Glutamatergic neuron (in vitro differentiated cells): ENCODE results near the gene BET1. TPM values are rescaled to one million over a fixed set of nuclear protein-coding genes. Genes with fewer than 3 reads are reported as not detected.
"Not testable (repeated sequence)": the region's sequence is repeated elsewhere in the genome, so short reads cannot be mapped to it uniquely, and the experiment has no call there.

ENCODE experiments used
- DNase-seq: peaks from one replicate; pipeline ENCODE4 v3.0.0; 2022
- H3K27ac Mint-ChIP-seq: one replicate; pipeline ENCODE4 v1.8.0; 2020; ENCODE audit warnings: mild to moderate bottlenecking, mixed read lengths, inconsistent platforms; ENCODE audit not compliant: unreplicated experiment
- H3K27me3 Mint-ChIP-seq: one replicate; pipeline ENCODE4 v1.8.0; 2020; ENCODE audit warnings: mild to moderate bottlenecking, moderate library complexity, mixed read lengths, inconsistent platforms; ENCODE audit not compliant: unreplicated experiment
- H3K36me3 Mint-ChIP-seq: one replicate; pipeline ENCODE4 v1.8.0; 2020; ENCODE audit warnings: mild to moderate bottlenecking, mixed read lengths, inconsistent platforms; ENCODE audit not compliant: unreplicated experiment
- H3K4me1 Mint-ChIP-seq: one replicate; pipeline ENCODE4 v1.8.0; 2020; ENCODE audit warnings: mild to moderate bottlenecking, low read depth, mixed read lengths, inconsistent platforms; ENCODE audit not compliant: unreplicated experiment
- H3K4me3 Mint-ChIP-seq: one replicate; pipeline ENCODE4 v1.8.0; 2020; ENCODE audit warnings: mild to moderate bottlenecking, mixed read lengths, inconsistent platforms; ENCODE audit not compliant: unreplicated experiment
- H3K9me3 Mint-ChIP-seq: one replicate; pipeline ENCODE4 v1.8.0; 2020; ENCODE audit warnings: mild to moderate bottlenecking, moderate library complexity, mixed read lengths, inconsistent platforms; ENCODE audit not compliant: unreplicated experiment
- total RNA-seq: library from RNA; stranded (reverse); fragmentation: NEBNext Ultra II Directional; extraction: Animal tissue kit (Norgen Biotek cat#: 25700); gene quantifications from one replicate; pipeline ENCODE4 v1.2.1, GENCODE V29; 2021; ENCODE audit not compliant: unreplicated experiment
- TF ChIP-seq, protein P1 (sequence below): fragments of 200-600 bp; sonication (generic); IDR thresholded peaks from one replicate; pipeline ENCODE4 v1.5.0; 2021; ENCODE audit not compliant: partially characterized antibody, unreplicated experiment

BET1 gene
- total RNA-seq, 1 donor from 2014 or later = 14.5 TPM

DNA sequence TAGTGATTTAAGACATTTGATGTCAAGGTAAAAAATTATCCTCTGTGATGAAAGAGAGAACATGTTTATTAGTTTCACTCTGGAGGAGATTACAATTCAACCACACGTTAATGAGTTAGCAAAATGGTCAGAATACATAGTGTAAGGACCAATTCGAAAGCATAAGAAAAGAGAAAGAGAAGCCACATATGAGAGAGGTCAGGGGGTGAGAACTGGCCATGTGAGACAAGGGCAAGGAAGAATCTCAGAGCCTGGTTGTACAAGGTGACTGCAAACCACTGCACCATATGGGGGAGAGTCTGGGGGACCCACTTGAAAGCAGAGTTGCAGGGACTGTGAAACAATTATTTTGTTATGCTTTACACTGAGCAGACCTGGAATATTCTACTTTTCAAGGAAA, 27.7 kb upstream of the BET1 start:
- DNase-seq = no peak
- no peaks in the 10 kb centered on the region for H3K9me3 Mint-ChIP-seq
- no peak overlapping the region for H3K4me3 Mint-ChIP-seq
- TF ChIP-seq, protein P1, sequence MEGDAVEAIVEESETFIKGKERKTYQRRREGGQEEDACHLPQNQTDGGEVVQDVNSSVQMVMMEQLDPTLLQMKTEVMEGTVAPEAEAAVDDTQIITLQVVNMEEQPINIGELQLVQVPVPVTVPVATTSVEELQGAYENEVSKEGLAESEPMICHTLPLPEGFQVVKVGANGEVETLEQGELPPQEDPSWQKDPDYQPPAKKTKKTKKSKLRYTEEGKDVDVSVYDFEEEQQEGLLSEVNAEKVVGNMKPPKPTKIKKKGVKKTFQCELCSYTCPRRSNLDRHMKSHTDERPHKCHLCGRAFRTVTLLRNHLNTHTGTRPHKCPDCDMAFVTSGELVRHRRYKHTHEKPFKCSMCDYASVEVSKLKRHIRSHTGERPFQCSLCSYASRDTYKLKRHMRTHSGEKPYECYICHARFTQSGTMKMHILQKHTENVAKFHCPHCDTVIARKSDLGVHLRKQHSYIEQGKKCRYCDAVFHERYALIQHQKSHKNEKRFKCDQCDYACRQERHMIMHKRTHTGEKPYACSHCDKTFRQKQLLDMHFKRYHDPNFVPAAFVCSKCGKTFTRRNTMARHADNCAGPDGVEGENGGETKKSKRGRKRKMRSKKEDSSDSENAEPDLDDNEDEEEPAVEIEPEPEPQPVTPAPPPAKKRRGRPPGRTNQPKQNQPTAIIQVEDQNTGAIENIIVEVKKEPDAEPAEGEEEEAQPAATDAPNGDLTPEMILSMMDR = no peak
- H3K27me3 Mint-ChIP-seq = no peaks in the 10 kb centered on the region
- H3K4me1 Mint-ChIP-seq = peaks cover 6% of the 10 kb centered on the region
- H3K27ac Mint-ChIP-seq = no peak overlapping the region
- no peaks in the 10 kb centered on the region for H3K36me3 Mint-ChIP-seq

DNA sequence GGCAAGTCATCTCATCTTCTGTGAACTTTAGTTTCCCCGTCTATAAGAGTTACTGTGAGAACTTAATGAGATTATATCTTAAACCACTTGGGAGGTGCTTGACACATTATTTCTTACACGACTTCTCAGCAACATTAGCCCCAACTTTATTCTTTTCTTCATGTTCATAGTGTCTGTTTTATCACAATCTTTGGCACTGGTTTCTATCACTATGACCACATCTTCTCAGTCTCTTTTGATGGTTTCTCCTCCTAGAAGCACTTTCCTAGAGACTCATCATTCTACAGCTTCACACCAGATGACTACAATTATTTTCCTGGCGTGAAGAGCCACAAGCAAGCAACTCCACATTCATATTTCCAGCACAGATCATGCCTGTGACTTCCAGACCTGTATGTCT, 26.5 kb upstream of the BET1 start:
- Mint-ChIP-seq H3K4me3 (no peak overlapping the region), H3K27ac (no peak overlapping the region), H3K9me3 (no peaks in the 10 kb centered on the region), H3K36me3 (no peaks in the 10 kb centered on the region), H3K4me1 (peaks cover 6% of the 10 kb centered on the region), H3K27me3 (no peaks in the 10 kb centered on the region)
- no peak for DNase-seq
- TF ChIP-seq, protein P1 = no peak

DNA sequence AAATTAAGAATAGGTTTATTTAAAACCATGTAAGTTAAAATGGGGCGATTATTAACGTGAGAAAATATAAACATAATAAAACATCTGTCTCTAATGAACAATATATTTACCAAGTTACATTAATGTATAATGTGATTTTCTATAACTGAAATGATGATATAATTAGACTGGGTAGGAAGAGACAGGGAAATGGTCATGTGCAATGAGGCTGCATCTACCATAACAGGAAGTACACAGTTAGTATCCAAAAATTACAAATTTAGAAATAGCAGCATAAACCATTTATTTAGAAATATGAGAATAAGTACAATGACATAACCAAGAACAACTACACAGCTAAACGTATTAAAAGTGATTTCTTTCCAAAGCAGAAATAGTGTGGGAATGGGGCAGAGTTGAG, 25.8 kb upstream of the BET1 start:
- H3K36me3 Mint-ChIP-seq = no peaks in the 10 kb centered on the region
- H3K27me3 Mint-ChIP-seq = no peaks in the 10 kb centered on the region
- DNase-seq = no peak
- TF ChIP-seq, protein P1 = no peak
- H3K9me3 Mint-ChIP-seq = no peaks in the 10 kb centered on the region
- peaks cover 6% of the 10 kb centered on the region for H3K4me1 Mint-ChIP-seq
- no peak overlapping the region for H3K27ac Mint-ChIP-seq
- no peak overlapping the region for H3K4me3 Mint-ChIP-seq

DNA sequence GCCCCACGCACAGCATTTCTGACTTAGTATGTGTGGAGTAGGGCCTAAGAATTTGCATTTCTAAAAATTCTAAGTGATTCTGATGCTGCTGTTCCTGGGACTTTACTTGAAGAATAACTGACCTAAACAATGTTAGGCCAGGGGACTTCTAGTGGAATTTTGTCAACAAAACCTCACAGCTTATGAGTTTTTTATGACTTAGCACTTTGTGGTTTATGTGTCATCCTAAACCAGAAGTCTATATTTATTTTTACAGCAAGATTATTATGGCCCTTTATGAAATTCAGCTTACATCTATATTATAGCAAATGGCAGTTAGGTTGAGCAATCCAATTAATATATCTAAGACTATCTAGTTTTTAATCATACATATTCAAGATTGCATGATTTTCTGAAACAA, 24.6 kb upstream of the BET1 start:
- no peak overlapping the region for H3K4me3 Mint-ChIP-seq
- TF ChIP-seq, protein P1 = no peak
- DNase-seq = no peak
- no peaks in the 10 kb centered on the region for H3K9me3 Mint-ChIP-seq
- H3K27me3 Mint-ChIP-seq = no peaks in the 10 kb centered on the region
- H3K4me1 Mint-ChIP-seq = peaks cover 6% of the 10 kb centered on the region
- H3K27ac Mint-ChIP-seq = no peak overlapping the region
- no peaks in the 10 kb centered on the region for H3K36me3 Mint-ChIP-seq

DNA sequence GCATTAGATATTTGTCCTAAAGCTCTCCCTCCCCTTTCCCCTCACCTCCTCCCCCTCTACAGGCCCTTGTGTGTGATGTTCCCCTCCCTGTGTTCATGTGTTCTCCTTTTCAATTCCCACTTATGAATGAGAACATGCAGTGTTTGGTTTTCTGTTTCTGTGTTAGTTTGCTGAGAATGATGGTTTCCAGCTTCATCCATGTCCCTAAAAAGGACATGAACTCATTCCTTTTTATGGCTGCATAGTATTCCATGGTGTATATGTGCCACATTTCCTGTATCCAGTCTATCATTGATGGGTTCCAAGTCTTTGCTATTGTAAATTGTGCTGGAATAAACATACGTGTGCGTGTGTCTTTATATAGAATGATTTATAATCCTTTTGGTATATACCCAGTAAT, 22.5 kb upstream of the BET1 start:
- not testable (repeated sequence) for H3K9me3 Mint-ChIP-seq, H3K4me1 Mint-ChIP-seq, DNase-seq, H3K27me3 Mint-ChIP-seq, H3K4me3 Mint-ChIP-seq, H3K36me3 Mint-ChIP-seq, H3K27ac Mint-ChIP-seq

DNA sequence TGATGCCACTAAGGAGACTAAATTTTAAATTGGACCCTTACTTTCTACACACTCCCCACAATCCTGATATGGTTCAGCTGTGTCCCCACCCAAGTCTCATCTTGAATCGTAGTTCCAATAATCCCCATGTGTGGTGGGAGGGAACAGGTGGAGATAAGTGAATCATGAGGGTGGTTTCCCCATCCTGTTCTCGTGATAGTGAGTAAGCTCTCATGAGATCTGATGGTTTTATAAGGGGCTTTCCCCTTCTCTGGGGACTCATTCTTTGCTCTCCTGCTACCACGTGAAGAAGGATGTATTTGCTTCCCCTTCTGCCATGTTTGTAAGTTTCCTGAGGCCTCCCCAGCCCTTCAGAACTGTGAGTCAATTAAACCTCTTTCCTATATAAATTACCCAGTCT, 18.4 kb upstream of the BET1 start:
- Mint-ChIP-seq H3K4me1 (no peaks in the 10 kb centered on the region), H3K27ac (no peak overlapping the region)

More for the DNA sequence above, 18.4 kb upstream of the BET1 start:
- TF ChIP-seq, protein P1 = no peak
- no peak for DNase-seq
- no peaks in the 10 kb centered on the region for H3K9me3 Mint-ChIP-seq
- no peak overlapping the region for H3K4me3 Mint-ChIP-seq
- H3K27me3 Mint-ChIP-seq = no peaks in the 10 kb centered on the region
- H3K36me3 Mint-ChIP-seq = no peaks in the 10 kb centered on the region
